H9 (cell line): Measurements from ENCODE around the gene ZNF385D. TPM values are rescaled to one million over a fixed set of nuclear protein-coding genes. Genes with fewer than 3 reads are reported as not detected.

Source experiments
- DNase-seq: peaks from one replicate; pipeline ENCODE4 v3.0.0-alpha.2; 2017
- H2AFZ ChIP-seq: one replicate; pipeline ENCODE4 v1.6.1; 2013; ENCODE audit warnings: mild to moderate bottlenecking, low read length, control low read depth, moderate library complexity
- H2AK5ac ChIP-seq: 2 replicates; pipeline ENCODE4 v1.6.1; 2013; ENCODE audit warnings: low read length, control low read depth, mixed read lengths; ENCODE audit not compliant: insufficient read length
- H2BK120ac ChIP-seq: one replicate; pipeline ENCODE4 v1.6.1; 2013; ENCODE audit warnings: low read depth, mild to moderate bottlenecking, low read length, control low read depth, inconsistent platforms; ENCODE audit not compliant: poor library complexity, severe bottlenecking
- H2BK12ac ChIP-seq: 2 replicates; pipeline ENCODE4 v1.6.1; 2013; ENCODE audit warnings: low read length, control low read depth, mixed read lengths, low read depth; ENCODE audit not compliant: insufficient read length
- H2BK15ac ChIP-seq: 2 replicates; pipeline ENCODE4 v1.6.1; 2013; ENCODE audit warnings: low read depth, low read length, control low read depth
- H2BK20ac ChIP-seq: one replicate; pipeline ENCODE4 v1.6.1; 2013; ENCODE audit warnings: low read depth, mild to moderate bottlenecking, low read length, control low read depth, inconsistent platforms; ENCODE audit not compliant: poor library complexity, severe bottlenecking
- H2BK5ac ChIP-seq: 2 replicates; pipeline ENCODE4 v1.6.1; 2013; ENCODE audit warnings: low read length, control low read depth, mixed read lengths; ENCODE audit not compliant: insufficient read length
- H3K14ac ChIP-seq: 2 replicates; pipeline ENCODE4 v1.6.1; 2013; ENCODE audit warnings: low read length, control low read depth; ENCODE audit not compliant: insufficient read depth
- H3K18ac ChIP-seq: 2 replicates; pipeline ENCODE4 v1.6.1; 2013; ENCODE audit warnings: low read depth, mild to moderate bottlenecking, mixed read lengths, low read length, control low read depth; ENCODE audit not compliant: insufficient read length
- H3K23ac ChIP-seq: 2 replicates; pipeline ENCODE4 v1.6.1; 2013; ENCODE audit warnings: low read length, control low read depth, mixed read lengths, low read depth; ENCODE audit not compliant: insufficient read length
- H3K23me2 ChIP-seq: 2 replicates; pipeline ENCODE4 v1.6.1; 2013; ENCODE audit warnings: low read depth, mild to moderate bottlenecking, mixed read lengths, low read length, control low read depth; ENCODE audit not compliant: insufficient read length, poor library complexity, severe bottlenecking
- H3K27ac ChIP-seq: 2 replicates; pipeline ENCODE4 v1.5.1; 2013; ENCODE audit warnings: low read length, control low read depth, mixed read lengths, low read depth; ENCODE audit not compliant: insufficient read length
- H3K27me3 ChIP-seq: 2 replicates; pipeline ENCODE4 v1.6.1; 2013; ENCODE audit warnings: low read length, control low read depth, inconsistent platforms; ENCODE audit not compliant: insufficient read depth
- H3K4ac ChIP-seq: 2 replicates; pipeline ENCODE4 v1.6.1; 2013; ENCODE audit warnings: low read depth, mild to moderate bottlenecking, control low read depth, inconsistent platforms, low read length, moderate library complexity
- H3K4me1 ChIP-seq: 2 replicates; pipeline ENCODE4 v1.6.1; 2013; ENCODE audit warnings: low read length, control low read depth, inconsistent platforms; ENCODE audit not compliant: insufficient read depth
- H3K4me2 ChIP-seq: 2 replicates; pipeline ENCODE4 v1.6.1; 2013; ENCODE audit warnings: low read length, control low read depth, mixed read lengths; ENCODE audit not compliant: insufficient read length, insufficient read depth
- H3K56ac ChIP-seq: 2 replicates; pipeline ENCODE4 v1.6.1; 2013; ENCODE audit warnings: low read depth, mild to moderate bottlenecking, mixed read lengths, low read length, control low read depth; ENCODE audit not compliant: insufficient read length
- H3K79me1 ChIP-seq: 2 replicates; pipeline ENCODE4 v1.6.1; 2013; ENCODE audit warnings: low read depth, mild to moderate bottlenecking, moderate library complexity, low read length, control low read depth, inconsistent platforms; ENCODE audit not compliant: insufficient read depth, poor library complexity, severe bottlenecking
- H3K79me2 ChIP-seq: 2 replicates; pipeline ENCODE4 v1.6.1; 2013; ENCODE audit warnings: low read length, control low read depth, inconsistent platforms; ENCODE audit not compliant: insufficient read depth
- H3K9ac ChIP-seq: 2 replicates; pipeline ENCODE4 v1.6.1; 2013; ENCODE audit warnings: low read length, control low read depth, mixed read lengths; ENCODE audit not compliant: insufficient read length; ENCODE audit errors: extremely low read depth
- H3K9me3 ChIP-seq: one replicate; pipeline ENCODE4 v1.6.1; 2013; ENCODE audit warnings: low read depth, low read length, inconsistent platforms; ENCODE audit not compliant: control insufficient read depth
- H3T11ph ChIP-seq: one replicate; pipeline ENCODE4 v1.6.1; 2013; ENCODE audit warnings: mild to moderate bottlenecking, low read length, control low read depth, inconsistent platforms
- H4K20me1 ChIP-seq: one replicate; pipeline ENCODE4 v1.6.1; 2013; ENCODE audit not compliant: control insufficient read depth, insufficient read length, insufficient read depth
- H4K5ac ChIP-seq: 2 replicates; pipeline ENCODE4 v1.6.1; 2013; ENCODE audit warnings: low read depth, mild to moderate bottlenecking, mixed read lengths, low read length, control low read depth; ENCODE audit not compliant: insufficient read length
- H4K8ac ChIP-seq: replicated peaks from 2 replicates; pipeline ENCODE4 v1.6.1; 2013; ENCODE audit warnings: low read length, control low read depth, mixed read lengths, low read depth; ENCODE audit not compliant: insufficient read length
- H4K91ac ChIP-seq: 2 replicates; pipeline ENCODE4 v1.6.1; 2013; ENCODE audit warnings: low read depth, mild to moderate bottlenecking, moderate library complexity, mixed read lengths, low read length, control low read depth; ENCODE audit not compliant: insufficient read length
- H3K27ac Mint-ChIP-seq, 3 experiments: 2 replicates in 2 of 3; 3 replicates in 1 of 3; pipeline ENCODE4 v1.8.0; 2020 to 2021; ENCODE audit warnings: mixed read lengths in 3 of 3, mild to moderate bottlenecking in 1 of 3, moderate library complexity in 1 of 3
- H3K27me3 Mint-ChIP-seq: 2 replicates; pipeline ENCODE4 v1.8.0; 2021; ENCODE audit warnings: low read depth, mild to moderate bottlenecking, moderate library complexity, mixed read lengths
- H3K36me3 Mint-ChIP-seq, 3 experiments: 2 replicates in 2 of 3; 3 replicates in 1 of 3; pipeline ENCODE4 v1.8.0; 2020 to 2021; ENCODE audit warnings: low read depth in 3 of 3, mixed read lengths in 3 of 3; ENCODE audit not compliant: insufficient read depth in 1 of 3
- H3K4me1 Mint-ChIP-seq, 2 experiments: 2 replicates each; pipeline ENCODE4 v1.8.0; 2020; ENCODE audit warnings: mixed read lengths in 2 of 2
- H3K4me3 Mint-ChIP-seq, 2 experiments: 2 replicates in 1 of 2; 3 replicates in 1 of 2; pipeline ENCODE4 v1.8.0; 2020 to 2021; ENCODE audit warnings: mild to moderate bottlenecking in 2 of 2, mixed read lengths in 2 of 2, moderate library complexity in 1 of 2
- H3K9me3 Mint-ChIP-seq, 2 experiments: 2 replicates in 1 of 2; 3 replicates in 1 of 2; pipeline ENCODE4 v1.8.0; 2020; ENCODE audit warnings: mild to moderate bottlenecking in 2 of 2, mixed read lengths in 2 of 2, moderate library complexity in 1 of 2
- WGBS: extraction: QIAGEN DNeasy Blood & Tissue Kit; methylation state at CpG from one replicate; pipeline ENCODE4 v1.1.7; 2013; ENCODE audit warnings: missing lambda C conversion rate, low lambda C conversion rate, mixed read lengths; ENCODE audit not compliant: insufficient read length; ENCODE audit errors: extremely low coverage; 5-methylcytosine and 5-hydroxymethylcytosine counted together
- total RNA-seq: library from RNA; stranded (reverse); gene quantifications from 2 replicates; pipeline ENCODE4 v1.2.1, GENCODE V29; 2021
- TF ChIP-seq, protein P1 (sequence below): fragments of 200-600 bp; sonication (generic); conservative IDR thresholded peaks from 3 replicates; pipeline ENCODE4 v1.8.0; 2021; ENCODE audit warnings: antibody characterized with exemption, mild to moderate bottlenecking

Gene ZNF385D
- total RNA-seq, 1 experiment from 2014 or later = 1.5 TPM

DNA sequence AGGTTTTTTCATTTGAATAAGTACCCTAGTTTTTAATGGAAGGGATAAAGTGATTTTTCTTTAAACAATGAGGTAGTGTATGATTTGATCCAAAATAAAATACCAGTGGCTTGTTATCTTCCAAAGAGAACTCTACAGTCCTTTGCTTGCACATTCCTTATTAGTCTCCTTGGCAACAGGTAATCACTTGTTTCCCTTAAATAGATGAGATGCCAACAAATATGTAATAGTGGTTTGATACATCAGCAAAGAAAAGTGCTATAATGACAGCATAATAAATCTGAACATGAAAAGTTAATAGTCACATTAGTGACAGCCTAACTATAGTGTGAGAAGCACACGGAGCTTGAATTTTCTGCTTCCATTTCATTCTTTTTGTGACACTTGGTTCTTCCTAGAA lies 360.2 kb downstream of the ZNF385D start:
- no peak overlapping the region for H2BK15ac ChIP-seq
- H3K23ac ChIP-seq = no peak overlapping the region
- H4K5ac ChIP-seq = no peak overlapping the region
- H3K27ac ChIP-seq = no peak overlapping the region
- no peak overlapping the region for H3K4me2 ChIP-seq
- H2AFZ ChIP-seq = no peak overlapping the region
- H3K4me1 Mint-ChIP-seq = peaks cover 0 to 2% of the 10 kb centered on the region in 2 experiments; a peak in 1 of 4 replicates
- H3K4ac ChIP-seq = no peak overlapping the region
- no peak overlapping the region for H3K4me3 Mint-ChIP-seq
- no peaks in the 10 kb centered on the region for H3K79me1 ChIP-seq
- no peaks in the 10 kb centered on the region for H3K23me2 ChIP-seq
- H2BK5ac ChIP-seq = no peak overlapping the region
- no peak for DNase-seq
- no CpG with 5 or more reads among the region's 1 CpG for WGBS
- H4K20me1 ChIP-seq = no peaks in the 10 kb centered on the region
- no peaks in the 10 kb centered on the region for H3K79me2 ChIP-seq
- no peak overlapping the region for H3K18ac ChIP-seq
- no peak overlapping the region for H2AK5ac ChIP-seq
- H3K14ac ChIP-seq = no peak overlapping the region
- no peak overlapping the region for H4K8ac ChIP-seq
- no peak overlapping the region for H4K91ac ChIP-seq
- TF ChIP-seq, protein P1, sequence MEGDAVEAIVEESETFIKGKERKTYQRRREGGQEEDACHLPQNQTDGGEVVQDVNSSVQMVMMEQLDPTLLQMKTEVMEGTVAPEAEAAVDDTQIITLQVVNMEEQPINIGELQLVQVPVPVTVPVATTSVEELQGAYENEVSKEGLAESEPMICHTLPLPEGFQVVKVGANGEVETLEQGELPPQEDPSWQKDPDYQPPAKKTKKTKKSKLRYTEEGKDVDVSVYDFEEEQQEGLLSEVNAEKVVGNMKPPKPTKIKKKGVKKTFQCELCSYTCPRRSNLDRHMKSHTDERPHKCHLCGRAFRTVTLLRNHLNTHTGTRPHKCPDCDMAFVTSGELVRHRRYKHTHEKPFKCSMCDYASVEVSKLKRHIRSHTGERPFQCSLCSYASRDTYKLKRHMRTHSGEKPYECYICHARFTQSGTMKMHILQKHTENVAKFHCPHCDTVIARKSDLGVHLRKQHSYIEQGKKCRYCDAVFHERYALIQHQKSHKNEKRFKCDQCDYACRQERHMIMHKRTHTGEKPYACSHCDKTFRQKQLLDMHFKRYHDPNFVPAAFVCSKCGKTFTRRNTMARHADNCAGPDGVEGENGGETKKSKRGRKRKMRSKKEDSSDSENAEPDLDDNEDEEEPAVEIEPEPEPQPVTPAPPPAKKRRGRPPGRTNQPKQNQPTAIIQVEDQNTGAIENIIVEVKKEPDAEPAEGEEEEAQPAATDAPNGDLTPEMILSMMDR = no peak
- peaks cover 9 to 32% (median 12%) of the 10 kb centered on the region in 3 experiments for H3K36me3 Mint-ChIP-seq
- H3T11ph ChIP-seq = no peak overlapping the region
- no peaks in the 10 kb centered on the region for H3K9me3 ChIP-seq
- H2BK120ac ChIP-seq = no peak overlapping the region
- no peaks in the 10 kb centered on the region for H3K27me3 ChIP-seq
- H2BK20ac ChIP-seq = no peak overlapping the region
- no peak overlapping the region for H3K56ac ChIP-seq
- H3K4me1 ChIP-seq = no peaks in the 10 kb centered on the region
- H3K9me3 Mint-ChIP-seq = peaks cover 14 to 19% of the 10 kb centered on the region in 2 experiments
- H3K9ac ChIP-seq = no peak overlapping the region
- H2BK12ac ChIP-seq = no peak overlapping the region
- no peak overlapping the region for H3K27ac Mint-ChIP-seq
- no peaks in the 10 kb centered on the region; the same call in 1 of the 2 replicates for H3K27me3 Mint-ChIP-seq
